GM18508 (cell line): ENCODE data around the gene WDR47.
"Not testable (repeated sequence)": the region's sequence is repeated elsewhere in the genome, so short reads cannot be mapped to it uniquely, and the experiment has no call there.

Experiments used
- ATAC-seq: cut with Tn5 transposase; IDR thresholded peaks from one replicate; pipeline ENCODE4 v1.9.1; 2021; ENCODE audit warnings: moderate number of reproducible peaks; ENCODE audit not compliant: insufficient read depth, unreplicated experiment

WDR47 gene

GRCh38 chr1:109056064-109056463 is 14.2 kb upstream of the WDR47 start:
- ATAC-seq, result no peak

GRCh38 chr1:109052145-109052544 is 10.2 kb upstream of the WDR47 start:
- not testable (repeated sequence) for ATAC-seq

GRCh38 chr1:109050228-109050995 is 8.5 kb upstream of the WDR47 start:
- no peak for ATAC-seq

DNA sequence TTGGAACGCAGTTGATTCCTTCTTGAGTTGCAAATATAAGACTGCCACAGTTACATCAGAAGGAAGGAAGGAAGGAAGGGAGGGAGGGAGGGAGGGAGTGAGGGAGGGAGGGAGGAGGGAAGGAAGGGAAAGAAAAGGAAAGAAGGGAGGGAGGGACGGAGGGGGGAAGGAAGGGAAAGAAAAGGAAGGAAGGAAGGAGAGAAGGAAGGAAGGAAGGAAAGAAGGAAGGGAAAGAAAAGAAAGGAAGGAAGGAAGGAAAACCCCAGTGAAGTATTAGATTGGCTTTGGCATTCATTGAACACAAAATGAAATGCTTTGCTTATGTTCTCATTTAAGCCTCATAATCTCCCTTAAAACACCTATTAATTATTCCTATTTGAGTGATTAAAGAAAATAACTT is 6.4 kb upstream of the WDR47 start:
- no peak for ATAC-seq

- no peak for ATAC-seq
Observed at GRCh38 chr1:109047339-109047738, 5.4 kb upstream of the WDR47 start.

DNA sequence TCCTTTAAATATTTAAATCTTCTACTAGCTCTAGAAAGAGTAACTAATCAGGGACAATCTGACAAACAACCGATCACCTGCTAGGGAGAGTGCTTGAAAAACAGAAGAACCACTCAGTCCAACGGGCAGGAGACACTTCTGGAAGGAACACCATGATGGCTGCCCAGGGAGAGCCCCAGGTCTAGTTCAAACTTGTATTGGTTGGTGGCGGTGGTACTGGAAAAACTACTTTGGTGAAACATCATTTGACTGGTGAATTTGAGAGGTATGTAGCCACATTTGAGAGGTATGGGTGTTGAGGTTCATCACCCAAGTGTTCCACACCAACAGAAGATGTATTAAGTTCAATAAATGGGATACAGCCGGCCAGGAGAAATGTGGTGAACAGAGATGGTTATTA is 4.8 kb upstream of the WDR47 start:
- no peak for ATAC-seq

DNA sequence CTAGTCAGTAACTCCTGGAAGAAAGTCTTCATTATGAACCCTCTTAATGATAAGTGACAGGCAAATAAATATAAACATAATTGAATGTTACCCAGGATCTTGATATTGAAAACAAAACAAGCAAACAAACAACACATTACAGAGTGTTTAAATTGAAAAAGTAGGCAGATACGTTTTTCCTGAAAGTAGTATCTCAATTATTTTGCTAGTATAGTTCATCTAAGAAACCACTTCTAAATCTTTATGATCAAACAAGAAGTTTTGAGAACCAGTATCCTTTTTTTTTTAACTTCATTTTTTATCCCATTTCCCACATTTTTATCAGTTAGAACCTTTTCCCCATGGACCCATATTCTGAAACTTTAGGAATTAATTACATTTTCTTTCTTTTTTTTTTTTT is 3.7 kb upstream of the WDR47 start:
- no peak for ATAC-seq

DNA sequence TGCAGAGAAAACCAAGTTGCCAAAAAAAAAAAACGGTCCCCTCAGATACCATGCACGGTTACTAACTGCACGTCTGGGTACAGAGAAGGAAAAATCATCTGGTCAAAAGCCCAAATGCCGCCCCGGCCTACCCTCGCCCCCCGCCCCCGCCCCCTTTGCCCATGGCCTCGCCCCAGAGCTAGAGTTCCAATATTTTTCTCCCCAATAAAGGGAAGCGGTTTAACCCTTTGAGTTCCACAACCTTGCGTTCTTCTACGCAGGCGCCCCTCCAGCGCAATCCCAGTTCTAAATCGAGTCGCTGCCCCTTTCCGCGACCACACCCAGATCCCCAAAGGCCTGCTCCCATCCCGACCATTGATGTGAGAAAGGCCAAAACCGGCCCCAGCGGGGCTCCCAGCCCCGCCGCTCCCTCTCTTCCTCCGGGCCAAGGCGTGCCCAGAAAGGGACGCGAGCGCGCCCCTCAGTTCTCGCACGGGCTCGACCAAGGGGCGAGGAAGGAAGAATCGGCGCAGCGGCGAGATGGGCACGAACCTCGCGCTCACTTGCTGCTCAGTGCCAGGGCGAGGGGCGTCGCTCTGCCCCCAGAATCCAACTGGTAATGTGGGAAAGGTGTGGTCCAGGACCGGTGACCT is 797 bp downstream of the WDR47 start:
- peak; percentile 19 for ATAC-seq

DNA sequence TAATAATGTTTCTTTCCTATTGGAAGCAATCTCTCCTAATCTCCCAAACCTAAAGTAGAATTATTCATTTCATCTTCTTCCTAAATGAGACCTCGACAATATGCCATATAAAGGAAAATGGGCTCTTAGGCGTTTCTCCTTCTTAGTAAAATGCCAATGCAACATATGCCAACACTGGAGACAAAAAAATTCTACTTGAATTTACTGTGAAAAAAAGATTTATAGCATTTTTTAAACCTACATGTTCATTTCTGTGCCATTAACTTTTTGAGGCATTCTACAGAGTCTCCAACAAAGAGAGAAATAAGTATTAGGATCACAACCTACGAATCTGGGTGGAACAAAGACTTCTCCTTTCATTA is 1.3 kb downstream of the WDR47 start:
- no peak for ATAC-seq

GRCh38 chr1:109034382-109034781 is 7.5 kb downstream of the WDR47 start:
- ATAC-seq, result no peak

DNA sequence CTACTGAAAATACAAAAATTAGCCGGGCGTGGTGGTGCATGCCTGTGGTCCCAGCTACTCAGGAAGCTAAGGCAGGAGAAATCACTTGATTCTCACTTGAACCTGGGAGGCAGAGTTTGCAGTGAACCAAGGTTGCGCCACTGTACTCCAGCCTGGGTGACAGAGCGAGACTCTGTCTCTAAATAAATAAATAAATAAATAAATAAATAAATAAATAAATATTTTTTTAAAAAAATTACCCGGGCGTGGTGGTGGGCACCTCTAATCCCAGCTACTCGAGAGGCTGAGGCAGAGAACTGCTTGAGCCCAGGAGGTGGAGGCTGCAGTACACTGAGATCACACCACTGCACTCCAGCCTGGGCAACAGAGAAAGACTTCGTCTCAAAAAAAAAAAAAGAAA is 12.4 kb downstream of the WDR47 start:
- not testable (repeated sequence) for ATAC-seq

- ATAC-seq, result no peak
Observed at GRCh38 chr1:109027841-109028240, 14.1 kb downstream of the WDR47 start.

DNA sequence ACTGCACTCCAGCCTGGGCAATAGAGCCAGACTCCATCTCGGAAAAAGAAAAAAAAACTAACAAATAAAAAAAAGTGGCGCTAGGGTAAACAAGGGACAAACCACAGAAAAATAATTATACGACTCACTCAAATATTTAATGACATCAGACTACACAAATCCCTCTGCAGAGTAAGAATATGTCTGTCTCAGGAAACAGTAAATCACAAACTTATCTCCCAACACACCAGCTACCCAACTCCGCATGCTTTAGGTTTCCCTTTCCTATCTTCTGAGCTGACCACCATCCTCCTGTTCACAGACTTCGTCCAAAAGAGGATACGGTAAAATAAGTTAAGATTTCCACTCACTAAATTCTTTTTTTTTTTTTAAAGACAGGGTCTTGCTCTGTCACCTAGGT is 16.2 kb downstream of the WDR47 start:
- ATAC-seq, result no peak

- no peak for ATAC-seq
Observed at GRCh38 chr1:109024646-109025045, 17.3 kb downstream of the WDR47 start.

GRCh38 chr1:109020693-109021257 is 21.1 kb downstream of the WDR47 start:
- ATAC-seq, result no peak

GRCh38 chr1:109017719-109018118 is 24.2 kb downstream of the WDR47 start:
- ATAC-seq, result not testable (repeated sequence)

DNA sequence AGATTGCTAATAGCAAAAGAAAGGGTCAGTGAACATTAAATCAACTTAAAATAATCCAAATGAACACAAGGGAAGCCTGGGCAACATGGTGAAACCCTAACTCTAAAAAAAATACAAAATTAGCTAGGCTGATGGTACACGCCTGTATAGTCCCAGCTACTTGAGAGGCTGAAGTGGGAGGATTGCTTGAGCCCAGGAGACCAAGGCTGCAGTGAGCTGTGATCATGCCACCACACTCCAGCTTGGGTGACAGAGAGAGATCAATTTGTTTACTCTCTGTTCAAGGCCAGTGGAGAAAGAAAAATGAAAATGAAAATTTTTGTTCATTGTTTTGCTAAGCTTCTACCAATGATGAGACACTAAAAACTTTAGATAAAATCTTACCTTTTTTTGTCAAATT is 24.8 kb downstream of the WDR47 start:
- no peak for ATAC-seq

- no peak for ATAC-seq
Observed at GRCh38 chr1:109011335-109011734, 30.6 kb downstream of the WDR47 start.

DNA sequence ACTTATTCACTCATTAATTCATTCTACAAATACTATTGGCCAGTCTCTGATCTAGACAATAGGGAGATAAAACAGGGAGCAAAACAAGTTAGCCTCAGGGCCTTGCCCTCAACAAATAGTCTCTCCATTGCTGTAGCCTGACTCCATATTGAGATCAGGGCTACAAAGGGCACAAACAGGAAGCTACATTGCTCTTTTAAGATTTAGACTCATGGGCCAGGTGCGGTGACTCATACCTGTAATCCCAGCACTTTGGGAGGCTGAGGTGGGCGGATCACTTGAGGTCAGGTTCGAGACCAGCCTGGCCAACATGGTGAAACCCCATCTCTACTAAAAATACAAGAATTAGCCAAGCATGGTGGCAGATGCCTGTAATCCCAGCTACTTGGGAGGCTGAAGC is 45.3 kb downstream of the WDR47 start:
- not testable (repeated sequence) for ATAC-seq

DNA sequence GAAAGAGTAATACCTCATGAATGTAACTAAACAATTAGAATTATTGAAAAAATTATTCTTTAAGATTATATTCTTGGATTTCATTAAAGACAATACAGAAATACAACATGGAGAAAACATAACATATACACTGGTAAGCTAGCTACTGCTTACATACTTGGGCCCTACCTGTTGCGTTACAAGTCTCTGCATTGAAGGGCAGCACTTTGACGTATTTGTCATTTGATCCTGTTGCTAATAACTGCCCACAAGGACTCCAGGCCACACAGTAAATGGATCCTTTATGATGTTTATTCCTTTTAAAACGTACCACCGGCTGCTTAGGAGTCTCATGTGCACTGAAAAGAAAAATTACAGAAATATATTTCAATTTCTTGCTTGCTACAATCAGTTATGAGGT is 58.8 kb downstream of the WDR47 start:
- ATAC-seq, result no peak

DNA sequence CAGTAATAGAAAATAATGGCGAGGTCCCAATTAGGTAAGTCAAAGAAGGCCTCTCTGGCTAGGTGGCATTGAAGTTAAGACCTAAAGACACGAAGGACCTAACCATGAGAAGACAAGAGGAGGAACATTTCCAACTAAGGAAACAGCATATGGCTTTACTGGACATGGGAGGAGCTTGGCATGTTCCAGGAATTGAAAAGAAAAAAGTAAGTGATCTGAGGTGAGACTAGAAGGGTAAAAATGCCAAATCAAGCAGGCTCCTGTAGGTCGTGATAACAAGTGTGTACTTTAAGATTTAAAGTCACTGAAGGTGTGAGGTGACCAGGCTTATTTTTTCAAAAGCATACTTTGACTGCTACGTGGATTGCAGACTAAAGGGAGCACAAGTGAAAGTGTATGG is 65.2 kb downstream of the WDR47 start:
- no peak for ATAC-seq

GRCh38 chr1:108972951-108973350 is 69.0 kb downstream of the WDR47 start:
- no peak for ATAC-seq
